K562 (cell line): ENCODE results near the gene C4A.

Experiments used
- POLR2A ChIP-seq: fragments of 450-650 bp; conservative IDR thresholded peaks from 2 replicates; pipeline ENCODE4 v1.6.1; 2016
- POLR2AphosphoS5 ChIP-seq: IDR thresholded peaks from 2 replicates; pipeline ENCODE4 v1.6.1; 2011; ENCODE audit warnings: mild to moderate bottlenecking, low read depth, low read length, moderate library complexity; ENCODE audit not compliant: control insufficient read depth, insufficient read depth
- ZNF586 ChIP-seq: fragments of 450-650 bp; formaldehyde crosslinking; conservative IDR thresholded peaks from 2 replicates; pipeline ENCODE4 v1.4.0; 2020; ENCODE audit warnings: mild to moderate bottlenecking, moderate library complexity
- ZNF780A ChIP-seq: fragments of 250-450 bp; sonication (Bioruptor Pico); IDR thresholded peaks from 2 replicates; pipeline ENCODE4 v1.5.0; 2021; ENCODE audit warnings: mild to moderate bottlenecking
- TF ChIP-seq, protein P1 (sequence below), 3 experiments: IDR thresholded peaks in 2 of 3; conservative IDR thresholded peaks in 1 of 3; 2 replicates each; pipeline ENCODE4 v1.5.1; 2011 to 2012; ENCODE audit warnings: low read length in 3 of 3, mild to moderate bottlenecking in 3 of 3, control low read depth in 2 of 3, improper control_type of control experiment in 1 of 3, inconsistent platforms in 1 of 3, low read depth in 1 of 3, mixed read lengths in 1 of 3, moderate library complexity in 1 of 3; ENCODE audit not compliant: insufficient read depth in 2 of 3

DNA sequence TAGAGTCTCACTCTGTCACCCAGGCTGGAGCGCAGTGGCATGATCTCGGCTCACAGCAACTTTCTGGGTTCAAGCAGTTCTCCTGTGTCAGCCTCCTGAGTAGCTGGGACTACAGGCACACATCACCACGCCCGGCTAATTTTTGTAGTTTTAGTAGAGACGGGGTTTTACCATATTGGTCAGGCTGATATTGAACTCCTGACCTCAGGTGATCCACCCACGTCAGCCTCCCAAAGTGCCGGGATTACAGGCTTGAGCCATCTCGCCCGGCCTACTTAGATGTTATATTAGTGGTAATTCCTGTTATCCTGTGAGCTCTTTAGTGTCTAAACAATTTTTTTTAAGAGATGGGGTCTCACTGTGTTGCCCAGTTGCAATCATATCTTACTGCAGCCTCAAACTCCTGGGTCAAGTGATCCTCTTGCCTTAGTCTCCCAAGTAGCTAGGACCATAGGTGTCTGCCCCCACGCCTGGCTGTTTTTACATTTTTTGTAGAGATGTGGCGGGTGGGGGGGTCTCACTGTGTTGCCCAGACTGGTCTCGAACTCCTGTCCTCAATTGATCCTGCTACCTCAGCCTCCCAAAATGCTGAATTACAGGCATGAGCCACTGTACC is 3.9 kb upstream of the C4A start:
- TF ChIP-seq, protein P1, sequence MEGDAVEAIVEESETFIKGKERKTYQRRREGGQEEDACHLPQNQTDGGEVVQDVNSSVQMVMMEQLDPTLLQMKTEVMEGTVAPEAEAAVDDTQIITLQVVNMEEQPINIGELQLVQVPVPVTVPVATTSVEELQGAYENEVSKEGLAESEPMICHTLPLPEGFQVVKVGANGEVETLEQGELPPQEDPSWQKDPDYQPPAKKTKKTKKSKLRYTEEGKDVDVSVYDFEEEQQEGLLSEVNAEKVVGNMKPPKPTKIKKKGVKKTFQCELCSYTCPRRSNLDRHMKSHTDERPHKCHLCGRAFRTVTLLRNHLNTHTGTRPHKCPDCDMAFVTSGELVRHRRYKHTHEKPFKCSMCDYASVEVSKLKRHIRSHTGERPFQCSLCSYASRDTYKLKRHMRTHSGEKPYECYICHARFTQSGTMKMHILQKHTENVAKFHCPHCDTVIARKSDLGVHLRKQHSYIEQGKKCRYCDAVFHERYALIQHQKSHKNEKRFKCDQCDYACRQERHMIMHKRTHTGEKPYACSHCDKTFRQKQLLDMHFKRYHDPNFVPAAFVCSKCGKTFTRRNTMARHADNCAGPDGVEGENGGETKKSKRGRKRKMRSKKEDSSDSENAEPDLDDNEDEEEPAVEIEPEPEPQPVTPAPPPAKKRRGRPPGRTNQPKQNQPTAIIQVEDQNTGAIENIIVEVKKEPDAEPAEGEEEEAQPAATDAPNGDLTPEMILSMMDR (IDR thresholded peaks at IDR 0.05 in 2 of 3, conservative IDR thresholded peaks at IDR 0.05 in 1 of 3; ENCODE audit: insufficient read depth in 2 of 3, low read depth in 1 of 3, low read length in 3 of 3), result no peak
- TF ChIP-seq POLR2AphosphoS5 (no peak), POLR2A (no peak), ZNF780A (CRISPR knock-in tag) (no peak), ZNF586 (CRISPR knock-in tag) (no peak)
